ENCODE measurements around the gene WDR45B.

DNA sequence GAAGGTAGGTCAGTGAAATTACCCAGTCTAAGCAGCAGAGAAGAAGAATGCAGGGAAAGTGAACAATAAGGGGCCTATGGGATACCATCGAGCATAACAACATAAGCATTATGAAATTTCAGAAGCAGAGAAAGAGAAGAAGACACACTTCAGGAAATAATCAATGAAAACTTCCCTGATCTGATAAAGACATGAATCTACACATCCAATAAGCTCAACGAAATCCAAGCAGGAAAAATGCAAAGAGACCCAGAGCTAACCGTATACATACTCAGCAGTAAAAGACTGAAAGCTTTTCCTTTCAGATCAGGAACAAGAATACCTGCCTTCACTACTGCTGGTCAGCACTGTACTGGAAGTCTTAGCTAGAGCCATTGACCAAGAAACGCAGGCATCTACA, 38.6 kb downstream of the WDR45B start:
- TF ChIP-seq, protein P1, sequence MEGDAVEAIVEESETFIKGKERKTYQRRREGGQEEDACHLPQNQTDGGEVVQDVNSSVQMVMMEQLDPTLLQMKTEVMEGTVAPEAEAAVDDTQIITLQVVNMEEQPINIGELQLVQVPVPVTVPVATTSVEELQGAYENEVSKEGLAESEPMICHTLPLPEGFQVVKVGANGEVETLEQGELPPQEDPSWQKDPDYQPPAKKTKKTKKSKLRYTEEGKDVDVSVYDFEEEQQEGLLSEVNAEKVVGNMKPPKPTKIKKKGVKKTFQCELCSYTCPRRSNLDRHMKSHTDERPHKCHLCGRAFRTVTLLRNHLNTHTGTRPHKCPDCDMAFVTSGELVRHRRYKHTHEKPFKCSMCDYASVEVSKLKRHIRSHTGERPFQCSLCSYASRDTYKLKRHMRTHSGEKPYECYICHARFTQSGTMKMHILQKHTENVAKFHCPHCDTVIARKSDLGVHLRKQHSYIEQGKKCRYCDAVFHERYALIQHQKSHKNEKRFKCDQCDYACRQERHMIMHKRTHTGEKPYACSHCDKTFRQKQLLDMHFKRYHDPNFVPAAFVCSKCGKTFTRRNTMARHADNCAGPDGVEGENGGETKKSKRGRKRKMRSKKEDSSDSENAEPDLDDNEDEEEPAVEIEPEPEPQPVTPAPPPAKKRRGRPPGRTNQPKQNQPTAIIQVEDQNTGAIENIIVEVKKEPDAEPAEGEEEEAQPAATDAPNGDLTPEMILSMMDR (IDR thresholded peaks at IDR 0.05): no peak
- TF ChIP-seq EP300 (IDR thresholded peaks at IDR 0.05) (no peak), POLR2A (IDR thresholded peaks at IDR 0.05) (no peak)

Measured in ovary (tissue), 3 donors.